HCT116 (cell line): Measurements from ENCODE around the gene FURIN. TPM values are rescaled to one million over a fixed set of nuclear protein-coding genes. Genes with fewer than 3 reads are reported as not detected.

Experiments used
- ATAC-seq: fragments of 200-7000 bp; cut with Tn5 transposase; 2 replicates; pipeline ENCODE4 v1.9.1; 2020; ENCODE audit warnings: mild to moderate bottlenecking, moderate library complexity
- BruUV-seq: library from RNA; stranded (reverse); fragments of 400-500 nt; replicated peaks from 2 replicates; lab custom pipeline; 2021; lab: Mats Ljungman, UMichigan
- CTCF ChIA-PET: fragments of 300-600 bp; sonication (Branson Sonifier 250); formaldehyde crosslinking; loops from one replicate; lab custom pipeline; 2021; ENCODE audit warnings: antibody characterized with exemption; lab: Charles Lee
- POLR2A ChIA-PET: fragments of 300-600, 350-600 bp; sonication (Branson Sonifier 250); formaldehyde crosslinking; loops from one replicate; lab custom pipeline; 2021; ENCODE audit warnings: antibody characterized with exemption; lab: Charles Lee
- RAD21 ChIA-PET, 2 experiments: fragments of 300-600 bp; sonication (Branson Sonifier 250); formaldehyde crosslinking; loops; one replicate each; lab custom pipeline; 2023; ENCODE audit warnings: low total read pairs in 2 of 2; ENCODE audit not compliant: uncharacterized antibody in 2 of 2, unreplicated experiment in 2 of 2, low non-redundant PET in 1 of 2; lab: Charles Lee
- DNase-seq: peaks from one replicate; pipeline ENCODE4 v3.0.0-alpha.2; 2010; ENCODE audit warnings: low read depth, low spot score
- H2AFZ ChIP-seq: fragments of 200-600 bp; shearing (Covaris generic), sonication (generic); 2 replicates; pipeline ENCODE4 v1.6.1; 2017; ENCODE audit warnings: low read depth, mixed run types, mixed read lengths, antibody characterized with exemption, low read length; ENCODE audit not compliant: poor library complexity, severe bottlenecking
- H3K27ac ChIP-seq: 2 replicates; pipeline ENCODE4 v1.5.1; 2012; ENCODE audit warnings: low read depth, low read length
- H3K27me3 ChIP-seq: fragments of 200-600 bp; sonication (generic); 2 replicates; pipeline ENCODE4 v1.6.1; 2016; ENCODE audit warnings: mixed run types, low read length, mixed read lengths; ENCODE audit not compliant: insufficient read depth
- H3K36me3 ChIP-seq, 2 experiments: fragments of 200-500 bp in 1 of 2; fragments of 200-600 bp in 1 of 2; sonication (Bioruptor generic) in 1 of 2; sonication (generic) in 1 of 2; 2 replicates each; pipeline versions ENCODE4 v1.5.1 to v1.6.1; 2014 to 2016; ENCODE audit warnings: low read length in 2 of 2, inconsistent platforms in 1 of 2, mixed read lengths in 1 of 2, mixed run types in 1 of 2; ENCODE audit not compliant: insufficient read depth in 2 of 2, control insufficient read depth in 1 of 2
- H3K4me1 ChIP-seq, 2 experiments: fragments of 200-600 bp in 1 of 2; sonication (generic) in 1 of 2; 2 replicates each; pipeline versions ENCODE4 v1.5.1 to v1.6.1; 2012 to 2017; ENCODE audit warnings: low read length in 2 of 2, inconsistent platforms in 1 of 2, mild to moderate bottlenecking in 1 of 2, mixed read lengths in 1 of 2, mixed run types in 1 of 2, moderate library complexity in 1 of 2; ENCODE audit not compliant: insufficient read depth in 2 of 2, control insufficient read depth in 1 of 2
- H3K4me2 ChIP-seq: fragments of 200-600 bp; sonication (generic); 2 replicates; pipeline ENCODE4 v1.6.1; 2017; ENCODE audit warnings: mixed run types, low read length, mixed read lengths
- H3K4me3 ChIP-seq, 2 experiments: fragments of 200-600 bp in 1 of 2; sonication (generic) in 1 of 2; replicated peaks in 1 of 2; 2 replicates each; pipeline ENCODE4 v1.5.1; 2011 to 2016; ENCODE audit warnings: low read length in 2 of 2, control low read depth in 1 of 2, low read depth in 1 of 2, mild to moderate bottlenecking in 1 of 2, mixed read lengths in 1 of 2, mixed run types in 1 of 2
- H3K79me2 ChIP-seq: fragments of 200-600 bp; sonication (generic); 2 replicates; pipeline ENCODE4 v1.6.1; 2017; ENCODE audit warnings: mild to moderate bottlenecking, mixed run types, low read length, moderate library complexity, mixed read lengths; ENCODE audit not compliant: insufficient read depth
- H3K9ac ChIP-seq: fragments of 200-600 bp; sonication (generic); 2 replicates; pipeline ENCODE4 v1.6.1; 2016; ENCODE audit warnings: low read length, mixed read lengths
- H3K9me2 ChIP-seq: fragments of 200-600 bp; sonication (generic), shearing (Covaris generic); 2 replicates; pipeline ENCODE4 v1.6.1; 2017; ENCODE audit warnings: mixed run types, mild to moderate bottlenecking, moderate library complexity; ENCODE audit not compliant: insufficient read depth
- H3K9me3 ChIP-seq, 2 experiments: fragments of 200-500 bp in 1 of 2; fragments of 200-600 bp in 1 of 2; sonication (Bioruptor generic) in 1 of 2; sonication (generic) in 1 of 2; 2 replicates each; pipeline ENCODE4 v1.6.1; 2014 to 2017; ENCODE audit warnings: low read length in 2 of 2, mixed read lengths in 2 of 2, inconsistent platforms in 1 of 2, low read depth in 1 of 2, mild to moderate bottlenecking in 1 of 2, mixed run types in 1 of 2, moderate library complexity in 1 of 2; ENCODE audit not compliant: control insufficient read depth in 1 of 2, insufficient read depth in 1 of 2
- H4K20me1 ChIP-seq: fragments of 200-600 bp; sonication (generic), shearing (Covaris generic); 2 replicates; pipeline ENCODE4 v1.6.1; 2017; ENCODE audit warnings: mixed run types, mild to moderate bottlenecking, moderate library complexity; ENCODE audit not compliant: insufficient read depth
- CBX3 ChIP-seq: IDR thresholded peaks from 2 replicates; pipeline ENCODE4 v1.6.1; 2012; ENCODE audit warnings: low read depth
- ELF1 ChIP-seq: IDR thresholded peaks from 2 replicates; pipeline ENCODE4 v1.6.1; 2012; ENCODE audit warnings: low read depth, borderline replicate concordance
- FOSL1 ChIP-seq: IDR thresholded peaks from 2 replicates; pipeline ENCODE4 v1.6.1; 2012; ENCODE audit warnings: low read depth
- RAD21 ChIP-seq: IDR thresholded peaks from 2 replicates; pipeline ENCODE4 v1.6.1; 2012; ENCODE audit warnings: low read depth, mild to moderate bottlenecking
- SP1 ChIP-seq: IDR thresholded peaks from 2 replicates; pipeline ENCODE4 v1.6.1; 2012; ENCODE audit warnings: low read depth
- SRF ChIP-seq: IDR thresholded peaks from 2 replicates; pipeline ENCODE4 v1.6.1; 2012; ENCODE audit warnings: low read depth
- TCF7L2 ChIP-seq: IDR thresholded peaks from 2 replicates; pipeline ENCODE4 v1.7.0; 2011; ENCODE audit warnings: borderline replicate concordance, inconsistent platforms; ENCODE audit not compliant: insufficient read depth, insufficient read length; ENCODE audit errors: extremely low read depth
- YY1 ChIP-seq: IDR thresholded peaks from 2 replicates; pipeline ENCODE4 v1.6.1; 2011; ENCODE audit warnings: low read length, low read depth, moderate library complexity, mild to moderate bottlenecking; ENCODE audit not compliant: insufficient replicate concordance; ENCODE audit errors: extremely low read depth
- ZNF274 ChIP-seq: fragments of 200-500 bp; sonication (Bioruptor generic); IDR thresholded peaks from 2 replicates; pipeline ENCODE4 v1.6.1; 2014; ENCODE audit warnings: mild to moderate bottlenecking, low read depth, low read length, inconsistent platforms
- intact Hi-C: fragments of 100-400 bp; cut with micrococcal nuclease; formaldehyde crosslinking; loops from 2 replicates; pipeline ENCODE4 v1.10.0; 2022
- total RNA-seq: library from RNA; stranded (reverse); gene quantifications from one replicate; pipeline ENCODE4 v1.2.1, GENCODE V29; 2021; ENCODE audit not compliant: unreplicated experiment
- TF ChIP-seq, protein P1 (sequence below): IDR thresholded peaks from 2 replicates; pipeline ENCODE4 v1.6.1; 2012
- TF ChIP-seq, protein P2 (sequence below): IDR thresholded peaks from 2 replicates; pipeline ENCODE4 v1.6.1; 2011; ENCODE audit warnings: mild to moderate bottlenecking, low read length, moderate library complexity; ENCODE audit not compliant: insufficient replicate concordance; ENCODE audit errors: extremely low read depth
- TF ChIP-seq, protein P3 (sequence below): IDR thresholded peaks from 2 replicates; pipeline ENCODE4 v1.6.1; 2012
- TF ChIP-seq, protein P4 (sequence below): IDR thresholded peaks from 2 replicates; pipeline ENCODE4 v1.6.1; 2012; ENCODE audit warnings: low read depth

Gene FURIN
- total RNA-seq, 1 experiment from 2014 or later: 42.0 TPM

DNA sequence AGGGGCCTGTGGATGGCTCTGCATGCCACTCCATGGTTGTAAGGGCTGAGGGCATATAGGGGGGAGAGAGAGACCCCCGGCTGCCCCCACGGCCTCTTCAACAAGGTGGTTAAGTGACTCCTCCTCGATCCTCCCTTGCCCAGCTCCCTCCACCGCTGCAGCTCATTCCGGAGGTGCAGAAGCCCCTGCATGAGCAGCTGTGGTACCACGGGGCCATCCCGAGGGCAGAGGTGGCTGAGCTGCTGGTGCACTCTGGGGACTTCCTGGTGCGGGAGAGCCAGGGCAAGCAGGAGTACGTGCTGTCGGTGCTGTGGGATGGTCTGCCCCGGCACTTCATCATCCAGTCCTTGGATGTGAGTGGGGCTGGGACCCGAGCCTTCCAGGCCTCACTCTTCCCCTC lies 22.5 kb downstream of the FURIN start:
- Histone ChIP-seq H3K36me3 (no peaks in the 10 kb centered on the region), H3K9me3 (no peaks in the 10 kb centered on the region), H3K4me2 (no peak overlapping the region), H4K20me1 (no peaks in the 10 kb centered on the region), H3K4me3 (no peak overlapping the region), H3K9ac (no peak overlapping the region), H2AFZ (no peak overlapping the region), H3K27ac (no peak overlapping the region), H3K79me2 (no peaks in the 10 kb centered on the region), H3K9me2 (no peaks in the 10 kb centered on the region), H3K4me1 (peaks cover 0 to 18% of the 10 kb centered on the region in 2 experiments; a peak in 2 of 4 replicates), H3K27me3 (no peaks in the 10 kb centered on the region)
- RAD21 ChIA-PET: no interaction called here
- TF ChIP-seq ELF1 (no peak), YY1 (no peak), CBX3 (no peak), TCF7L2 (no peak), SP1 (no peak)
- TF ChIP-seq, protein P1, sequence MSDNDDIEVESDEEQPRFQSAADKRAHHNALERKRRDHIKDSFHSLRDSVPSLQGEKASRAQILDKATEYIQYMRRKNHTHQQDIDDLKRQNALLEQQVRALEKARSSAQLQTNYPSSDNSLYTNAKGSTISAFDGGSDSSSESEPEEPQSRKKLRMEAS: no peak
- intact Hi-C loops: no loop called here
- POLR2A ChIA-PET: no interaction called here
- DNase-seq (no peak), ATAC-seq (no peak)
- CTCF ChIA-PET: no interaction called here
- BruUV-seq: no TSS peak

DNA sequence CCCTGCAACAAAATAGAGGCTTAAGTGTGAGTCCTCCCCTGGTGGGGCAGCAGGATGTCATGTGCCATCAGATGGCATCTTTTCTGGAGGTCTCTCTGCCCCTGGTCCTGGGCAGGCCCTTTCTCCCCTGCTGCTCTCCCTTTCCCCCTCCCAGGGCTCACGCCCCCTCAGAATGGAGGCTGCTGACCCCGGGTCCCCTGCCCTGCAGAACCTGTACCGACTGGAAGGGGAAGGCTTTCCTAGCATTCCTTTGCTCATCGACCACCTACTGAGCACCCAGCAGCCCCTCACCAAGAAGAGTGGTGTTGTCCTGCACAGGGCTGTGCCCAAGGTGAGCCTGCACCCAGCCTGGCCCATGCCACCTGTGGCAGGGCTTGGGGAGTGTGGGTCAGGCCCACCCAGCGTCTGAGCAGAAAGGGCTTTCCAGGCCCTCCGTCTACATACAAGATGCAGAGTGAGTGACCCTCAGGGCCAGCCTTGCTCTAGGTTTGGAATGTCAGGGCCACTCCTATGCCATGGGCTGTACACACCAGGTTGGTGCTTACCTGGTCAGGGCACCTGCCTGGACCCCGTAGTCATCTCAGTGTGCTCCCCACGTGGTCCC lies 23.1 kb downstream of the FURIN start:
- POLR2A ChIA-PET: no interaction called here
- Histone ChIP-seq H3K79me2 (no peaks in the 10 kb centered on the region), H4K20me1 (no peaks in the 10 kb centered on the region), H3K4me2 (no peak overlapping the region), H3K27ac (no peak overlapping the region), H3K4me1 (peaks cover 0 to 15% of the 10 kb centered on the region in 2 experiments; a peak in 2 of 4 replicates), H3K9ac (no peak overlapping the region), H3K9me2 (no peaks in the 10 kb centered on the region), H3K4me3 (no peak overlapping the region), H3K27me3 (no peaks in the 10 kb centered on the region), H3K36me3 (no peaks in the 10 kb centered on the region), H2AFZ (no peak overlapping the region), H3K9me3 (no peaks in the 10 kb centered on the region)
- no peak for DNase-seq
- no TSS peak for BruUV-seq
- CTCF ChIA-PET: no interaction called here
- TF ChIP-seq FOSL1 (no peak), SRF (no peak), RAD21 (no peak), ZNF274 (no peak), ELF1 (no peak)
- TF ChIP-seq, protein P2, sequence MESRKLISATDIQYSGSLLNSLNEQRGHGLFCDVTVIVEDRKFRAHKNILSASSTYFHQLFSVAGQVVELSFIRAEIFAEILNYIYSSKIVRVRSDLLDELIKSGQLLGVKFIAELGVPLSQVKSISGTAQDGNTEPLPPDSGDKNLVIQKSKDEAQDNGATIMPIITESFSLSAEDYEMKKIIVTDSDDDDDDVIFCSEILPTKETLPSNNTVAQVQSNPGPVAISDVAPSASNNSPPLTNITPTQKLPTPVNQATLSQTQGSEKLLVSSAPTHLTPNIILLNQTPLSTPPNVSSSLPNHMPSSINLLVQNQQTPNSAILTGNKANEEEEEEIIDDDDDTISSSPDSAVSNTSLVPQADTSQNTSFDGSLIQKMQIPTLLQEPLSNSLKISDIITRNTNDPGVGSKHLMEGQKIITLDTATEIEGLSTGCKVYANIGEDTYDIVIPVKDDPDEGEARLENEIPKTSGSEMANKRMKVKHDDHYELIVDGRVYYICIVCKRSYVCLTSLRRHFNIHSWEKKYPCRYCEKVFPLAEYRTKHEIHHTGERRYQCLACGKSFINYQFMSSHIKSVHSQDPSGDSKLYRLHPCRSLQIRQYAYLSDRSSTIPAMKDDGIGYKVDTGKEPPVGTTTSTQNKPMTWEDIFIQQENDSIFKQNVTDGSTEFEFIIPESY: no peak
- TF ChIP-seq, protein P3, sequence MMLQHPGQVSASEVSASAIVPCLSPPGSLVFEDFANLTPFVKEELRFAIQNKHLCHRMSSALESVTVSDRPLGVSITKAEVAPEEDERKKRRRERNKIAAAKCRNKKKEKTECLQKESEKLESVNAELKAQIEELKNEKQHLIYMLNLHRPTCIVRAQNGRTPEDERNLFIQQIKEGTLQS: no peak
- TF ChIP-seq, protein P4, sequence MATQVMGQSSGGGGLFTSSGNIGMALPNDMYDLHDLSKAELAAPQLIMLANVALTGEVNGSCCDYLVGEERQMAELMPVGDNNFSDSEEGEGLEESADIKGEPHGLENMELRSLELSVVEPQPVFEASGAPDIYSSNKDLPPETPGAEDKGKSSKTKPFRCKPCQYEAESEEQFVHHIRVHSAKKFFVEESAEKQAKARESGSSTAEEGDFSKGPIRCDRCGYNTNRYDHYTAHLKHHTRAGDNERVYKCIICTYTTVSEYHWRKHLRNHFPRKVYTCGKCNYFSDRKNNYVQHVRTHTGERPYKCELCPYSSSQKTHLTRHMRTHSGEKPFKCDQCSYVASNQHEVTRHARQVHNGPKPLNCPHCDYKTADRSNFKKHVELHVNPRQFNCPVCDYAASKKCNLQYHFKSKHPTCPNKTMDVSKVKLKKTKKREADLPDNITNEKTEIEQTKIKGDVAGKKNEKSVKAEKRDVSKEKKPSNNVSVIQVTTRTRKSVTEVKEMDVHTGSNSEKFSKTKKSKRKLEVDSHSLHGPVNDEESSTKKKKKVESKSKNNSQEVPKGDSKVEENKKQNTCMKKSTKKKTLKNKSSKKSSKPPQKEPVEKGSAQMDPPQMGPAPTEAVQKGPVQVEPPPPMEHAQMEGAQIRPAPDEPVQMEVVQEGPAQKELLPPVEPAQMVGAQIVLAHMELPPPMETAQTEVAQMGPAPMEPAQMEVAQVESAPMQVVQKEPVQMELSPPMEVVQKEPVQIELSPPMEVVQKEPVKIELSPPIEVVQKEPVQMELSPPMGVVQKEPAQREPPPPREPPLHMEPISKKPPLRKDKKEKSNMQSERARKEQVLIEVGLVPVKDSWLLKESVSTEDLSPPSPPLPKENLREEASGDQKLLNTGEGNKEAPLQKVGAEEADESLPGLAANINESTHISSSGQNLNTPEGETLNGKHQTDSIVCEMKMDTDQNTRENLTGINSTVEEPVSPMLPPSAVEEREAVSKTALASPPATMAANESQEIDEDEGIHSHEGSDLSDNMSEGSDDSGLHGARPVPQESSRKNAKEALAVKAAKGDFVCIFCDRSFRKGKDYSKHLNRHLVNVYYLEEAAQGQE: no peak
- intact Hi-C loops: no loop called here
- ATAC-seq: no peak
- RAD21 ChIA-PET: no interaction called here
